HCT116 (cell line): ENCODE data around the gene ADGRV1.

Experiments
- ELF1 ChIP-seq: IDR thresholded peaks from 2 replicates; pipeline ENCODE4 v1.6.1; 2012; ENCODE audit warnings: low read depth, borderline replicate concordance
- EZH2 ChIP-seq: fragments of 200-600 bp; sonication (generic); IDR thresholded peaks from 2 replicates; pipeline ENCODE4 v1.6.1; 2017; ENCODE audit warnings: antibody characterized with exemption, mixed run types
- POLR2A ChIP-seq: IDR thresholded peaks from 2 replicates; pipeline ENCODE4 v1.7.0; 2011; ENCODE audit warnings: borderline replicate concordance; ENCODE audit not compliant: insufficient read depth, insufficient read length; ENCODE audit errors: extremely low read depth
- POLR2AphosphoS5 ChIP-seq: IDR thresholded peaks from 2 replicates; pipeline ENCODE4 v1.6.1; 2011; ENCODE audit warnings: mild to moderate bottlenecking, low read depth, low read length, moderate library complexity
- RAD21 ChIP-seq: IDR thresholded peaks from 2 replicates; pipeline ENCODE4 v1.6.1; 2012; ENCODE audit warnings: low read depth, mild to moderate bottlenecking
- TCF7L2 ChIP-seq: IDR thresholded peaks from 2 replicates; pipeline ENCODE4 v1.7.0; 2011; ENCODE audit warnings: borderline replicate concordance, inconsistent platforms; ENCODE audit not compliant: insufficient read depth, insufficient read length; ENCODE audit errors: extremely low read depth

- TF ChIP-seq TCF7L2 (no peak), EZH2 (no peak), RAD21 (no peak), ELF1 (no peak), POLR2AphosphoS5 (no peak), POLR2A (no peak)
Observed at GRCh38 chr5:90644132-90644531, 85.5 kb downstream of the ADGRV1 start.
